ENCODE data around the gene KBTBD12.
"Not testable (repeated sequence)": the region's sequence is repeated elsewhere in the genome, so short reads cannot be mapped to it uniquely, and the experiment has no call there.

The KBTBD12 gene

DNA sequence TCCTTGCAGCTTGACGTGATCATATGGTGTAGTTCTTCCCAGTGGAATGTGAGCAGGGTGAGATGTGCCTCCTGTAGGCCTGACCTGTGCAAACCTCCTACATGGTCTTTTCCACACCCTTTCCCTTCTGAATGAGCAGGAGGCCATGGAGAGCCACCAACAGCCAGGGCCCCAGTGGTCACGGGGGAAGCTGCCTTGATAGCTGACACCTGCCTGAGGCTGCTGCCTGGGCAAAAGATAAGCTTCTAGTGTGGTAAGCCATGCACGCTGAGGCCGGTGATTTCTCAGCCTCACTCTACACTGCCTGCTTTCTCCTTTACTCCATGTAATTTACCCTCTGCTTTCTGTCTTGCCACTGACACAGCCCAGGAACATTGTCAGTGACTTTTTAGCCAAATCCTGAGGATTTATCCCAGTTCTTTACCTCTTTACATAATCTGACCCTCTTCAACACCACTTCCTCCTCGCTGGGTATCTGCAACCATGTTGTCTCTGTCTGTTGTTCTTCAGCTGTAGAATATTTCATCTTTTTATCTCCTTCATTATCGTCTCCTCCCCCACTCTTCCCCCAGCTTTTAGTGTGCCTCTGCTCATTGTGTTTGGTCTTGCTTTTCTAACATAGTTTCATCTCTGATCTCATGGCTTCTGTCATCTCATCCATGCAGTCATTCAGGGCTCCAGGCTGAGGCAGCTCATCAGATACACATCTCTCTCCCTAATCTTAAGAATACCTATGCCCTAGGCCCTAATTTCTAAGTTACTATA, 11.2 kb upstream of the KBTBD12 start:
- in situ Hi-C loops (cut with MboI; ENCODE audit: low sequenced_read_pairs): no loop called here

DNA sequence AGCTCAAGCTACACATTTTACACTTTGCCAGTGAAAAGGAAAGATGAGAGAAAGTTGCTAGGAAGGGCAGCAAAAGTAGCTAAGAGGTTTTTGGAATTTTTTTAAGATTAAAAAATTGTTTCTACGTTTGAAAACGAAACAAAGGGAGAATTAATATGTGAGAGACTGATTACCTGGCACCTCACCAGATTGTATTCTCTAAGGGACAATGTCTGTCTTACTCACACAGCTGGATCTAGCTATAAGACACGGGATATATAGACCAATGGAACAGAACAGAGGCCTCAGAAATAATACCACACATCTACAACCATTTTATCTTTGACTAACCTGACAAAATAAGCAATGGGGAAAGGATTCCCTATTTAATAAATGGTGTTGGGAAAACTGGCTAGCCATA, 9.5 kb upstream of the KBTBD12 start:
- in situ Hi-C loops (cut with MboI; ENCODE audit: low sequenced_read_pairs): no loop called here

DNA sequence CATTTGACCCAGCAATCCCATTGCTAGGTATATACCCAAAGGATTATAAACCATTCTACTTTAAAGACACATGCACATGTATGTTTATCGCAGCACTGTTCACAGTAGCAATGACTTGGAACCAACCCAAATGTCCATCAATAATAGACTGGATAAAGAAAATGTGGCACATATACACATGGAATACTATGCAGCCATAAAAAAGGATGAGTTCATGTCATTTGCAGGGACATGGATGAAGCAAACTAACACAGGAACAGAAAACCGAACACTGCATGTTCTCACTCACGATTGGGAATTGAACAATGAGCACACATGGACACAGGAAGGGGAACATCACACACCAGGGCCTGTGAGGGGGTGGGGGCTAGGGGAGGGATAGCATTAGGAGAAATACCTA, 8.4 kb upstream of the KBTBD12 start:
- in situ Hi-C loops (cut with MboI; ENCODE audit: low sequenced_read_pairs): not testable (repeated sequence)

DNA sequence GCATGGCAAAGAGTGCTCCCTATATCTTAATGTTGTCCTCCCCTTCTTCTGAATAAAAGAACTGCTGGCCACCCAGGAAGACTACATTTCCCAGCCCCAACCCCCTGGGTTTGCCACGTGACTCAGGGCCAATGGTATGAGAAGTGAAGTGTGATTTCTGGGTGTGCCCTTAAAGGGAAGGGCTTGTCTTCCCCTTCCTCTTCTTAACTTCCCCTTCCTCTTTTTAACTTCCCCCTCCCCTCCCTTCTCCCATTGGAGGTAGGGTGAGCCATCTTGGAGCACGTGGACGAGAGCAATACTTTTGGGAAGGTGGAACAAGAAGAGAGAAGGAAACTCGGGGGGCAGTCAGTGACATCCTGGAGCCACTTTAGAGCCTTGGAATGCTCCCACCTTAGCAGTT, 6.8 kb upstream of the KBTBD12 start:
- in situ Hi-C loops (cut with MboI; ENCODE audit: low sequenced_read_pairs): no loop called here

DNA sequence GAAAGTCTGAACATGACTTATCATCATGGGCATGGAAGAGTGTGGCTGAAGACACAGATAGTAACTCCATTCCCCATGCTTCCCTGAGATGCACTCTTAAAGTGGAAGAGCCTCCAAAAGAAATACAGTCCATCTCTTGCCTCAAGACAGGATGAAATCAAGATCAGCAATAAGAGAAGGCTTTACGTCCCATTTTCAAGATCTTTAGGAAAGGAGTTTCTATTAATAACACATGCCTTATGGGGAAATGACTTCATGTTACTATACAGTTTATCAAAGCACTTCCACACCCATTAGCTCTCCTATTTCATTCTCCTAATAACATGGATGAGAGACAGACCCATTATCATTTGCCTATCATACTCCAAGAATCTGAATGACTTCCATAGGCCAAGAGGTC, 6.1 kb upstream of the KBTBD12 start:
- in situ Hi-C loops (cut with MboI; ENCODE audit: low sequenced_read_pairs): no loop called here

DNA sequence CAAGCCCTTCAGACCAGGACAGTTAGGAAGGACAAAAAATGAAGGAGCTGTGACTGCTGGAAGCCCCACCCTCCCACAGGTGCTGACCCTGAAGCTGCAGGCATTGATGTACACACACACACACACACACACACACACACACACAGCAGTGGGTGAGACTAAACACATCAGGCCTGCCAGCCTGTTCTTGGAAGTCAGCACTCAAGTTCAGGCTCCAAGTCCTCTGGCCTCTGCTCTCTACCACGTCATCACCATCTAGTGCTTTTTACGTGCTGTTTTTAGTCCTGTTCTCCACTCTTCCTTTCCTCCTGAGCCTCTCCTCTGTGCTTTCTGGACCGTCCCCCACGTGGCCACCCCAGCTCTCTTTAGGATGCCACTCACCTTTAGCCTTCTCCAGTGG, 5.4 kb upstream of the KBTBD12 start:
- in situ Hi-C loops (cut with MboI; ENCODE audit: low sequenced_read_pairs): no loop called here

DNA sequence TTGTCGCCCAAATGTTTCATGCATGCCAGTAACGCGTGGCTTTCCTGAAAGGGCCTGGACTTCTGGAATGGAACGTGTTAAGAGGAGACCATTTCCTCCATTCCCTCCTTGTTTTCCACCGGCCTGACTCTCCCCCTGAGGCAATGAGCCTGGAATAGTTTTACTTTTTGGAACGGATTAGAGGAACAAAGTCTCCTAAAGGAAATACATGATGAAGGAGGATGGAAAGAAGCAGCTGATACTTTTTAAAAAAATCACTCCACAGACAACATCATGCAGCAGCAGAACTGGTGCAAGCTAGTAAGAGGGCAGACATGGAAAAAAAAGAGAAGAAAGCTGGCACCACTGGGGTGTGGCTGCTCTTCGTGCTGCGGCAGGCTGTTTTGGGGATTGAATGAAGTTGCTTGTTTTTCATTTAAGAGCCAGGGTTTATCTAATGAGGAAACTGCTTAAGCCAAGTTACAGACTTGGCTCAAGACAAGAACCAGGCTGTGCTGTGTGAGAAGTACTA, 3.6 kb upstream of the KBTBD12 start:
- in situ Hi-C loops (cut with MboI; ENCODE audit: low sequenced_read_pairs): no loop called here

DNA sequence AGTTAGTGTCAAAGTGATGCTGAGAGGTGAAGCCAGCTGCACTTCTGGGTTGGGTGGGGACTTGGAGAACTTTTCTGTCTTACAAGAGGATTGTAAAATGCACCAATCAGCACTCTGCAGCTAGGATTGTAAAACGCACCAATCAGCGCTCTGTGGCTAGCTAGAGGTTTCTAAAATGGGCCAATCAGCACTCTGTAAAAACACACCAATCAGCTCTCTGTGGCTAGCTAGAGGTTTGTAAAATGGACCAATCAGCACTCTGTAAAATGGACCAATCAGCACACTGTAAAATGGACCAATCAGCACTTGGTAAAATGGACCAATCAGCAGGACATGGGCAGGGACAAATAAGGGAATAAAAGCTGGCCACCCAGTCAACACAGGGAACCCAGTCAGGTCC, 1.2 kb upstream of the KBTBD12 start:
- in situ Hi-C loops (cut with MboI; ENCODE audit: low sequenced_read_pairs): not testable (repeated sequence)

DNA sequence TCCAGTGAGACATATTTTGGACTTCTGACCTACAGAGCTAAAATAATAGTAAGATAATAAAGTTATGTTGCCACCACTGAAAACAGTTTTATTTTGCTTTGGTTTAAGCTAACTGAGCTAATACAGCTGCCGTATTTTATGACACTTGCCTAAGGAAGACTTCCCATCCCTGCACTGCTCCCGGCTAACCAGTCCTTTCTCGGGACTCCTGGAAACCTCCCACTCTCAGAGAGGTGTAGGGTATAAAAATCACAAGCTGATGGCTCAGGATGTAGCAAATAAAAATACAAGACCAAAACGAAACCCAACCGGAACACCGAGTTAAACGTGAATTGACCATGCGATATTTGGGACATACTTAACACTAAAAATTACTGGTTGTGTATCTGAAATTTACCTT, 448 bp upstream of the KBTBD12 start:
- in situ Hi-C loops (cut with MboI; ENCODE audit: low sequenced_read_pairs): no loop called here

DNA sequence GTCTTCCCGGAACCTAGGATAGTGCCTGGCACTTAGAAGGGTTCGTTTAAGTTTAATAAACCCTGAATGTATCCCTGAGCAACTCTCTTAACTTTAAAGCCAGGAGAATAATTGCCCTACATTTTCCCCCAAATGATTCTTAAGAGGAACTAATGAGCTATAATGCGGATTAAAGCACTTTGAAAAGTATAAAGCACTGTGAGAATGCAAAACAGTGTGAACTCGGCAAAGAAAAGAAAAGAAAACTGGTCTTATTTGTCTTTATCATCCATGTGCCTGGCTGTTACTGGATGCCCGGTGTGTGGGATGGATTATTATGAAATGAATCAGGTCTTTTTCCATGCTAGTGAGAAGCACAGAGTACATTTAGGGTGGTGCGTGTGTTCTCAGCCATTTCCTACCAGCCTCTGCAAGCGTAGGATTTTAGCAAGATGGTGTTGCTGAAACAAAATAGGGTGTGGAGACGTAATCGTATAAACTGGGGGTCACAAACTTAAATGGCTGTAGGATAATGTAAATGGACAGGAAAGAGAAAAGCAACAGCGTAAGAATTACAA, 983 bp downstream of the KBTBD12 start:
- in situ Hi-C loops (cut with MboI; ENCODE audit: low sequenced_read_pairs): no loop called here

DNA sequence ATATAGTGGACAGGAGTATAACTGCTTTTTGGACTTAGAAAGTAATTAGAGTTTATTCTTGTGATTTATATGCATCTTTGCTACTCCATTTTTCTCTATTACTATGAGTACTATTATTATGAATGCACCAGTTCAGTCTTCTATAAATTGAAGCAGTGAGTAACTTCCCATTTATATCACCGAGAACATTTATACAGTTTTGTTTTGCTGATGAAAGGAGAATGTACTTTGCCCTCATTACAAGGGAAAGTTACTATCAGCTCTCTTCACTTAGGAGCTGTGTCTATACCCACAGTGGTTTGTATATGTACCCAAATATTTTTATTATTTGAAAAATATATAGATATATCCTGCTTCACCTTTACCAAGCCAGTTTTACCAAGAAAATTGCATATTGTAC, 5.7 kb downstream of the KBTBD12 start:
- in situ Hi-C loops (cut with MboI; ENCODE audit: low sequenced_read_pairs): no loop called here

DNA sequence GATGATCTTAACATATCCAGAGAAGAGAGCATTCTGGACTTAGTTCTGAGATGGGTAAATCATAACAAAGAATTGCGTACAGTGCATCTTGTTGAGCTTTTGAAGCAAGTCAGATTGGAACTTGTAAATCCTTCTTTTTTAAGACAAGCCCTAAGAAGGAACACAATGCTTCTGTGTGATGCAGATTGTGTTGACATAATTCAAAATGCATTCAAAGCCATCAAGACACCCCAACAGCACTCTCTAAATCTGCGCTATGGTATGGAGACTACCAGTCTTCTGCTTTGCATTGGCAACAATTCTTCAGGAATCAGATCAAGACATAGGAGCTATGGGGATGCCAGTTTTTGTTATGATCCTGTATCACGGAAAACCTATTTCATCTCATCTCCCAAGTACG, 8.6 kb downstream of the KBTBD12 start:
- in situ Hi-C loops (cut with MboI; ENCODE audit: low sequenced_read_pairs): no loop called here

DNA sequence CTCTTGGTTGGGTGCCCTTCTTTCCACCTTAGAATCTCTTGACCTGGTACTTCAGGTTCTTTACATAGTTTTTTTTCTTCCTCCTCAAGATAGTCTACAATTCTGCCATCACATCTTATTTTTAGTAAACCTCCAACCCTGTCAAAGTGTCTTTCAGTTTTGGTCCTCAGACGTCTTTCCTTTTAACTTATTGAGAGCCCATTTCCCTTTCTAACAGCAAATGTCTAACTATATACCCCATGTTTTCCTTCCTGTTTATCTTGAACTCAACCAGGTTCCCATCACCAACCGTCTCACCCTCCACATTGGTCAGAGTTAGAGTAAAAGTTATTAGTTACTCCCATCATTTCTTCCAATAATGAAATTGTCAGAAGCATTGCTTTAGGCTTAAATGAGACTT, 10.4 kb downstream of the KBTBD12 start:
- in situ Hi-C loops (cut with MboI; ENCODE audit: low sequenced_read_pairs): no loop called here

DNA sequence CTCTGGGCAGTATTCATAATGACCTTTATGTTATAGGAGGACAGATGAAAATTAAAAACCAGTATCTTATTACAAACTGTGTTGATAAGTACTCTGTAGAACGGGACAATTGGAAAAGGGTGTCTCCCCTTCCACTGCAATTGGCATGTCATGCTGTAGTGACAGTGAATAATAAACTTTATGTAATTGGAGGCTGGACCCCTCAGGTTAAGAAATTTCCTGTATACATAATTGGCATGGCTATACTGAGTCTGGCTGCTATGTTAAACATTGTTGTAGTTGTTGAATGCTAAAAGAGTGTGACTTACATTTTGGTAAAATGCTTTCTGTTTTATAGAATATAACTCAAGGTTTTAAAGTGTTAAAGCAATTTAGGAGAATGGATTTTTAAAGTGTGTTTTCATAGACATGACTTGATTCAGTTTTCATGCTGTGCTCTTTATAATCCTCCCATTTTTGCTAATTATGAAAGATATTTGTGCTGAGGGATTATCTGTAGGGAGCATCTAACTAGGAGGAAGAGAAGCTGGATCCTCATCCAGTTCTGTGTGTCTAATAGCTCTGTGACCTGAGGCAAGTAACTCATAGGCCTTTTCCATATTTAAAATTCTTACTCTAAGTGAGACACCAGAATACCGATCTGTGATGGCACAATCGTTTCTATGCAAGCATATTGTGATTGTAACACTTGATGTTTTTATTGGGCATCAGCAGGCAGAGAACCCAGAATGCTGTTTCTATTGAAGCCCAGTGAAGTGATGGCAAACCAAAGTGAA, 13.0 kb downstream of the KBTBD12 start:
- in situ Hi-C loops (cut with MboI; ENCODE audit: low sequenced_read_pairs): no loop called here

DNA sequence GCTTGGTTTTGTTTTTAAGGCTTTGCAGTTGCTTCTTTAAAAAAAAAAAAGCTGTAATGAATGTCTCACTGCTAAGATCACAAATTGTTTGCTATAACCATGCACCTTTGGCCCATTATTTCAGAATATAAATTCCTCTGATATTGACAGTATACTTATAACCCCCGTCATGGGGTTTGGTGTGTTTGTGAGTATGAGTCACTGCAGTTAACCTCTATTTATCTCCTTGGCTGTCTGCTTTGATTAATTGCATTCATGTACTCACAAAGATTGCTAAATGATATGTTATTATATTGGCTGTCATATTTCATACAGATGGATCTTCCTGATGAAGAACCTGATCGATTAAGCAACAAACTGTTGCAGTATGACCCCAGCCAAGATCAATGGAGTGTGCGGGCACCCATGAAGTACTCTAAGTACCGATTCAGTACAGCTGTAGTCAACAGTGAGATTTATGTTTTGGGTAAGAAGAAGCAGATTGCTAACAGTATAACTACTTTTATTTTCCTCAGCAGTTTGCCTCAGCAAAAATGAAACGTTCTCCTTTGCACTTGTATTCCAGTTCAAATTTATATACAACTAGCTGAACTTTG, 14.9 kb downstream of the KBTBD12 start:
- in situ Hi-C loops (cut with MboI; ENCODE audit: low sequenced_read_pairs): no loop called here

DNA sequence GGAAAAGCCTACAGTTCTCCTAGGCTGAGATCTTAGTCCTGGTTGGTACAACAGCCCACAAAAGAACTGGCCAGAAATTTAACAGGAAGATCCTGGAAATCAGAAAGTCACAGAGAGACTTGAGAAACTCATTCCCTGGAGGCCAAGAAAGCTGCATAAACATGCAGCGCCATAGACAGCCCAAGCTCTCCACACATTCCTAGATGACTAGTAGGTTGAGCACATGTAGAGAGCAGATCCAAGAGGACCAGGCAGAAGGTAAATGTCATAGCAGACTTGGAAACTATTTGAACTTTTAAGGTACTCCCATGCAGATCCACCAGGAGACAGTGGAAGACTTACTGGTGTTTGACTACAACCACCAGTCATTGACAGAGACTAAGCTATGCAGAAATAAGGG, 18.4 kb downstream of the KBTBD12 start:
- in situ Hi-C loops (cut with MboI; ENCODE audit: low sequenced_read_pairs): no loop called here

DNA sequence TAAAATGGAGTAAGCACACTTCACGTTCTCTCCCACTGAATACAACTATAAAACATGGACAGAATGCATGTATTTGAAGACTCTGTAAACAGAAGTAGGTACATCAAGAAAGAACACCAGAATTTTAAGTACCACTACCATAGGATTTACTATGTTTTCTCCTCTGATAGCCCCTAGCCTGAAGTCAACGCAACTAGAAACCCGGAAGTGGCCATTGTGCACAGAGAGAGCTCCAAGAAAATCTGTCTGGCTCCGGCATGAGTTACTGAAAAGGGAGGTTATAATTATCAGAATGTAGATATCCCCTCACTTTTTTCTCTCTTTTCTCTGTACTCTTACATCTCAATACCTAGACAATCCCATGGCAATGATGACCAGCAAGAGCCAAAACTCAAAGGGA, 23.8 kb downstream of the KBTBD12 start:
- in situ Hi-C loops (cut with MboI; ENCODE audit: low sequenced_read_pairs): no loop called here

DNA sequence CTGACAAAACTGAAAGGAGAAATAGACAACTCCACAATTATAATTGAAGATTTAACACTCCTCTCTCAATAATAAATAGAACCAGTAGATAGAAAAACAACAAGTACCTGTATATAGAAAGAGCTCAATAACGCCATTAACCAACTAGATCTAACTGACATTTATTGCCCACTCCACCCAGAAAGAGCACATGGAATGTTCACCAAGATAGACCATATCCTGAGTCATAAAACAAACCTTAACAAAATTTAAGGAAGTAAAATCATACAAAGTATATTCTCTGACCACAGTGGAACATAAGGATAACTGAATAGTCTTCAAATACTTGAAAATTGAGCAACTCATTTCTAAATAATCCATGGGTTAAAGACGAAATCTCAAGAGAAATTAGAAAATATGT, 25.1 kb downstream of the KBTBD12 start:
- in situ Hi-C loops (cut with MboI; ENCODE audit: low sequenced_read_pairs): no loop called here

DNA sequence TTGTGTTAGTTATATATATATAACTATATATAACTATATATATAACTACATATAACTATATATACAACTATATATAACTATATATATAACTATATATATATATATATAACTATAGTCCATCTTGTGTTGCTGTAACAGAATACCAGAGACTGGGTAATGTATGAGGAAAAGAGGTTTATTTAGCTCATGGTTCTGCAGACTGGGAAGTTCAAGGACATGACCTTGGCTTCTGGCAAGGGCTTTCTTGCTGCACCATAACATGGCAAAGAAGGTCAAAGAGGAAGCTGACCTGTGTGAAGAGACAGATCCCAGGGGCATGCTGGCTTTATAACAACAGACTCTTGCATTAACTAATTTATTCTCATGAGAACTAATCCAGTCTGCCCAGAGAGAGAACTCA, 27.6 kb downstream of the KBTBD12 start:
- in situ Hi-C loops (cut with MboI; ENCODE audit: low sequenced_read_pairs): no loop called here

DNA sequence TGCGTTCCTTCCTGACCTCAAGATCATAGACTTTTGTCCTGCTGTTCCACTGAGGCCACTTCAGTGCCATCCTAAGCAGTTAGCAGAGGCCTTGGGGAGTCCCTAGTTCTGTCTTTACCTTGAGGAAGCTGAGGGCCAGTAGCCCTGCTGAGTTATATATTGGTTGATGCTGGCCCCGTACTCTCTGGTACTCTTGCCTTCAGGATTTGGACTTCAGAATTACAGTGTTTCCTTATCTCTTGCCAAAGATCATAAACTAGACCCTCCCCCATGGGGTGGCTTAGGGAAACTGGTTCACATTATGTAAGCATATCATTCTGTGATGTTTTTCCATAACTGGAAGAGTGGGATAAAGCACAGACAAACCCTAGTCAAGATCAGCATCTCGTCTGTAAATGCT, 33.2 kb downstream of the KBTBD12 start:
- in situ Hi-C loops (cut with MboI; ENCODE audit: low sequenced_read_pairs): no loop called here

DNA sequence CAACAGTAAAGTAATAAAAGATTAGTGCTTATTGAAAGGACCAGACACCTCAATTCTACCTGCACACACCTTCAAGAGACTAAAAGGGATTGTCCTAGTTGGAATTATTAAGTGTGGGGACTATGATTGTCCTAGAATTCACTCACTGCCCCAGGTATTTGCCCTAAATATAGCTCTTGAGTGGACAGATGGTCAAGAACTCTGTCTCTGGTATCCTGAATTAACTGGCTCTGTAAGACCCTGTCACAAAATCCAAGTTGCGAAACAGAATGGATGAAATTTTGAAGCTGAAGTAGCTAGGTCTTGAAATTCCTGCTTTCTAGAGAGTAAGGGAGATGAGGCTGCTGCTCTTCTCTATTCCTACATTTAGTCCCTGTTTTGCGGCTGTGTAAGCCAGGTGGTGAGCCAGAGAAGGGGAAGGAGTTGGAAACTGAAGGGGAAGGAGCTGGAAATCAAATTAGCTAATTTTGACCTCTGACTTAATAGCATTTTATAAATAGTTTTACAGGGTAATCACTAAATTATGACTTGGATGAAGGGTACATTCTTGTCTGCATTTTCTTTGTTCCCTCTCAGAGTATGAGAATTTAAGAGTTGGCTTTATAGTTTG, 34.5 kb downstream of the KBTBD12 start:
- in situ Hi-C loops (cut with MboI; ENCODE audit: low sequenced_read_pairs): no loop called here

Data from hTERT RPE-1 (cell line).